ENCODE data around the gene CYTH3.

CYTH3 gene

GRCh38 chr7:6163402-6163801 lies 109.0 kb downstream of the CYTH3 start:
- Histone ChIP-seq H3K4me1 (ENCODE audit: control insufficient read depth, insufficient read depth, low read length, poor library complexity, severe bottlenecking) (peaks cover 6% of the 10 kb centered on the region), H3K27ac (ENCODE audit: insufficient read depth, low read length, poor library complexity, severe bottlenecking) (no peak overlapping the region), H3K4me3 (ENCODE audit: insufficient read depth, low read depth, low read length, poor library complexity, severe bottlenecking) (no peak overlapping the region), H3K27me3 (replicated peaks; ENCODE audit: control insufficient read depth, insufficient read depth, low read length, poor library complexity, severe bottlenecking) (no peaks in the 10 kb centered on the region), H3K9me3 (ENCODE audit: control insufficient read depth, low read length) (no peaks in the 10 kb centered on the region), H3K36me3 (ENCODE audit: control insufficient read depth, insufficient read depth, low read length) (peaks cover 28% of the 10 kb centered on the region)
- no peak for DNase-seq

- DNase-seq = no peak
- H3K27ac ChIP-seq (ENCODE audit: insufficient read depth, low read length, poor library complexity, severe bottlenecking) = no peak overlapping the region
- no peaks in the 10 kb centered on the region for H3K9me3 ChIP-seq (ENCODE audit: control insufficient read depth, low read length)
- H3K4me1 ChIP-seq (ENCODE audit: control insufficient read depth, insufficient read depth, low read length, poor library complexity, severe bottlenecking) = peaks cover 6% of the 10 kb centered on the region
- no peak overlapping the region for H3K4me3 ChIP-seq (ENCODE audit: insufficient read depth, low read depth, low read length, poor library complexity, severe bottlenecking)
- H3K36me3 ChIP-seq (ENCODE audit: control insufficient read depth, insufficient read depth, low read length) = peaks cover 33% of the 10 kb centered on the region
- no peaks in the 10 kb centered on the region for H3K27me3 ChIP-seq (replicated peaks; ENCODE audit: control insufficient read depth, insufficient read depth, low read length, poor library complexity, severe bottlenecking)
These were observed 109.6 kb downstream of the CYTH3 start for GRCh38 chr7:6162650-6163366.

- Histone ChIP-seq H3K9me3 (ENCODE audit: control insufficient read depth, low read length) (no peaks in the 10 kb centered on the region), H3K4me1 (ENCODE audit: control insufficient read depth, insufficient read depth, low read length, poor library complexity, severe bottlenecking) (peaks cover 6% of the 10 kb centered on the region), H3K27ac (ENCODE audit: insufficient read depth, low read length, poor library complexity, severe bottlenecking) (no peak overlapping the region), H3K36me3 (ENCODE audit: control insufficient read depth, insufficient read depth, low read length) (peaks cover 36% of the 10 kb centered on the region), H3K27me3 (replicated peaks; ENCODE audit: control insufficient read depth, insufficient read depth, low read length, poor library complexity, severe bottlenecking) (no peaks in the 10 kb centered on the region), H3K4me3 (ENCODE audit: insufficient read depth, low read depth, low read length, poor library complexity, severe bottlenecking) (no peak overlapping the region)
- no peak for DNase-seq
These were observed 110.1 kb downstream of the CYTH3 start for GRCh38 chr7:6162331-6162620.

- no peak for DNase-seq
- H3K27me3 ChIP-seq (replicated peaks; ENCODE audit: control insufficient read depth, insufficient read depth, low read length, poor library complexity, severe bottlenecking) = no peaks in the 10 kb centered on the region
- no peaks in the 10 kb centered on the region for H3K9me3 ChIP-seq (ENCODE audit: control insufficient read depth, low read length)
- no peak overlapping the region for H3K4me3 ChIP-seq (ENCODE audit: insufficient read depth, low read depth, low read length, poor library complexity, severe bottlenecking)
- peaks cover 6% of the 10 kb centered on the region for H3K4me1 ChIP-seq (ENCODE audit: control insufficient read depth, insufficient read depth, low read length, poor library complexity, severe bottlenecking)
- no peak overlapping the region for H3K27ac ChIP-seq (ENCODE audit: insufficient read depth, low read length, poor library complexity, severe bottlenecking)
- H3K36me3 ChIP-seq (ENCODE audit: control insufficient read depth, insufficient read depth, low read length) = peaks cover 41% of the 10 kb centered on the region
These were observed 110.7 kb downstream of the CYTH3 start for GRCh38 chr7:6161463-6162330.

- peaks cover 53% of the 10 kb centered on the region for H3K36me3 ChIP-seq (ENCODE audit: control insufficient read depth, insufficient read depth, low read length)
- peaks cover 6% of the 10 kb centered on the region for H3K4me1 ChIP-seq (ENCODE audit: control insufficient read depth, insufficient read depth, low read length, poor library complexity, severe bottlenecking)
- H3K27ac ChIP-seq (ENCODE audit: insufficient read depth, low read length, poor library complexity, severe bottlenecking) = no peak overlapping the region
- no peaks in the 10 kb centered on the region for H3K9me3 ChIP-seq (ENCODE audit: control insufficient read depth, low read length)
- H3K27me3 ChIP-seq (replicated peaks; ENCODE audit: control insufficient read depth, insufficient read depth, low read length, poor library complexity, severe bottlenecking) = no peaks in the 10 kb centered on the region
- H3K4me3 ChIP-seq (ENCODE audit: insufficient read depth, low read depth, low read length, poor library complexity, severe bottlenecking) = no peak overlapping the region
- DNase-seq = no peak
These were observed 112.2 kb downstream of the CYTH3 start for GRCh38 chr7:6160191-6160623.

- Histone ChIP-seq H3K36me3 (ENCODE audit: control insufficient read depth, insufficient read depth, low read length) (peaks cover 56% of the 10 kb centered on the region), H3K4me3 (ENCODE audit: insufficient read depth, low read depth, low read length, poor library complexity, severe bottlenecking) (no peak overlapping the region), H3K27ac (ENCODE audit: insufficient read depth, low read length, poor library complexity, severe bottlenecking) (no peak overlapping the region), H3K4me1 (ENCODE audit: control insufficient read depth, insufficient read depth, low read length, poor library complexity, severe bottlenecking) (peaks cover 6% of the 10 kb centered on the region), H3K27me3 (replicated peaks; ENCODE audit: control insufficient read depth, insufficient read depth, low read length, poor library complexity, severe bottlenecking) (no peaks in the 10 kb centered on the region), H3K9me3 (ENCODE audit: control insufficient read depth, low read length) (no peaks in the 10 kb centered on the region)
- no peak for DNase-seq
These were observed 112.8 kb downstream of the CYTH3 start for GRCh38 chr7:6159524-6160031.

- H3K4me3 ChIP-seq (ENCODE audit: insufficient read depth, low read depth, low read length, poor library complexity, severe bottlenecking) = no peak overlapping the region
- no peaks in the 10 kb centered on the region for H3K9me3 ChIP-seq (ENCODE audit: control insufficient read depth, low read length)
- peaks cover 55% of the 10 kb centered on the region for H3K36me3 ChIP-seq (ENCODE audit: control insufficient read depth, insufficient read depth, low read length)
- peaks cover 6% of the 10 kb centered on the region for H3K4me1 ChIP-seq (ENCODE audit: control insufficient read depth, insufficient read depth, low read length, poor library complexity, severe bottlenecking)
- no peak overlapping the region for H3K27ac ChIP-seq (ENCODE audit: insufficient read depth, low read length, poor library complexity, severe bottlenecking)
- H3K27me3 ChIP-seq (replicated peaks; ENCODE audit: control insufficient read depth, insufficient read depth, low read length, poor library complexity, severe bottlenecking) = no peaks in the 10 kb centered on the region
- no peak for DNase-seq
These were observed 113.3 kb downstream of the CYTH3 start for GRCh38 chr7:6159097-6159483.

GRCh38 chr7:6158424-6159096 lies 113.9 kb downstream of the CYTH3 start:
- Histone ChIP-seq H3K4me1 (ENCODE audit: control insufficient read depth, insufficient read depth, low read length, poor library complexity, severe bottlenecking) (peaks cover 6% of the 10 kb centered on the region), H3K36me3 (ENCODE audit: control insufficient read depth, insufficient read depth, low read length) (peaks cover 61% of the 10 kb centered on the region), H3K4me3 (ENCODE audit: insufficient read depth, low read depth, low read length, poor library complexity, severe bottlenecking) (no peak overlapping the region), H3K27me3 (replicated peaks; ENCODE audit: control insufficient read depth, insufficient read depth, low read length, poor library complexity, severe bottlenecking) (no peaks in the 10 kb centered on the region), H3K27ac (ENCODE audit: insufficient read depth, low read length, poor library complexity, severe bottlenecking) (no peak overlapping the region), H3K9me3 (ENCODE audit: control insufficient read depth, low read length) (no peaks in the 10 kb centered on the region)
- DNase-seq = no peak

- H3K36me3 ChIP-seq (ENCODE audit: control insufficient read depth, insufficient read depth, low read length) = peaks cover 68% of the 10 kb centered on the region
These were observed 114.6 kb downstream of the CYTH3 start for GRCh38 chr7:6157685-6158423.

More at GRCh38 chr7:6157685-6158423, 114.6 kb downstream of the CYTH3 start:
- DNase-seq = no peak
- H3K27ac ChIP-seq (ENCODE audit: insufficient read depth, low read length, poor library complexity, severe bottlenecking) = no peak overlapping the region
- no peaks in the 10 kb centered on the region for H3K9me3 ChIP-seq (ENCODE audit: control insufficient read depth, low read length)
- no peaks in the 10 kb centered on the region for H3K27me3 ChIP-seq (replicated peaks; ENCODE audit: control insufficient read depth, insufficient read depth, low read length, poor library complexity, severe bottlenecking)
- H3K4me1 ChIP-seq (ENCODE audit: control insufficient read depth, insufficient read depth, low read length, poor library complexity, severe bottlenecking) = peaks cover 6% of the 10 kb centered on the region
- no peak overlapping the region for H3K4me3 ChIP-seq (ENCODE audit: insufficient read depth, low read depth, low read length, poor library complexity, severe bottlenecking)

Data from effector memory CD4-positive, alpha-beta T cell (primary cell).